GM10266 (cell line): ENCODE results near the gene LCE3B.

Experiments
- DNase-seq: peaks from one replicate; pipeline ENCODE4 v3.0.0; 2012; ENCODE audit errors: extremely low spot score
- TF ChIP-seq, protein P1 (sequence below): IDR thresholded peaks from 2 replicates; pipeline ENCODE4 v1.5.1; 2012; ENCODE audit warnings: mild to moderate bottlenecking, low read depth; ENCODE audit not compliant: control insufficient read depth, insufficient read depth; ENCODE audit errors: missing control alignments

Gene LCE3B

DNA sequence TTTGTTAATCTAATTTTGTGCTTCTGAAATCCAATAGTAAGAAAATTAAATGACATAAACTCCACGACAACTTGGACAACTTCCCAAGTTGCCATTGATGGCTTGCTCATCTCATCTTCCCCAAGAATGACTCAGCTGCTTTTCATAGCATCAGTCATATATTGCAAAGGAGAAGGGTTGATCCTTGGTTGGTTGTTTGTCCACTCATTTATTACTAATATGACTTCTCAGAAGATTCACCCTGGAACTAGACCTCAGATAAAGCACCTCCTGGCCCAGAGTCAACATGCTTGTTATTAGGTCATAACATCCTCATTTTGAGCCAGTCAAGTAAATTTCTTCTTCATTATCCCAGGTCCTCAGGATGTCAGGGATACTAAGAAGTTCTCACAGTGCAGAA is 31.0 kb upstream of the LCE3B start:
- TF ChIP-seq, protein P1, sequence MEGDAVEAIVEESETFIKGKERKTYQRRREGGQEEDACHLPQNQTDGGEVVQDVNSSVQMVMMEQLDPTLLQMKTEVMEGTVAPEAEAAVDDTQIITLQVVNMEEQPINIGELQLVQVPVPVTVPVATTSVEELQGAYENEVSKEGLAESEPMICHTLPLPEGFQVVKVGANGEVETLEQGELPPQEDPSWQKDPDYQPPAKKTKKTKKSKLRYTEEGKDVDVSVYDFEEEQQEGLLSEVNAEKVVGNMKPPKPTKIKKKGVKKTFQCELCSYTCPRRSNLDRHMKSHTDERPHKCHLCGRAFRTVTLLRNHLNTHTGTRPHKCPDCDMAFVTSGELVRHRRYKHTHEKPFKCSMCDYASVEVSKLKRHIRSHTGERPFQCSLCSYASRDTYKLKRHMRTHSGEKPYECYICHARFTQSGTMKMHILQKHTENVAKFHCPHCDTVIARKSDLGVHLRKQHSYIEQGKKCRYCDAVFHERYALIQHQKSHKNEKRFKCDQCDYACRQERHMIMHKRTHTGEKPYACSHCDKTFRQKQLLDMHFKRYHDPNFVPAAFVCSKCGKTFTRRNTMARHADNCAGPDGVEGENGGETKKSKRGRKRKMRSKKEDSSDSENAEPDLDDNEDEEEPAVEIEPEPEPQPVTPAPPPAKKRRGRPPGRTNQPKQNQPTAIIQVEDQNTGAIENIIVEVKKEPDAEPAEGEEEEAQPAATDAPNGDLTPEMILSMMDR, result no peak
- no peak for DNase-seq

DNA sequence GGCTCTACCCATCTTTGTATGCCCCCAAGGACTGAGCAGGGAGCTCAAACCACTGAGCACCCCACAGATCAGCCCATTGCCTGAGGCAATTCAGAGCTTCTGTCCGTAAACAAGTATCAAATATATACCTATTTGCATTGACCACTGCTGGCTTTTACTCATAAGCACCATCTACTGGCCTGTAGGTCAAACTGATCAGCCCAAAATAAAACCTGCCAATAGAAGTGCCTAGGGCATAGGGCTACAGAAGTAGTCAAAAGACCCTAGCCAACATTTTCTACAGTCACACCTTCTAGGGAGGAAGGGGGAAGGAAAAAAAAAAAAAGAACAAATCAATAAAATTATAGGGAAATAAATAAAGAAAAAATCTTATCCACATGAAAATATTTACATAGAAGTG is 28.0 kb upstream of the LCE3B start:
- no peak for DNase-seq
- TF ChIP-seq, protein P1, result peak; percentile 17

DNA sequence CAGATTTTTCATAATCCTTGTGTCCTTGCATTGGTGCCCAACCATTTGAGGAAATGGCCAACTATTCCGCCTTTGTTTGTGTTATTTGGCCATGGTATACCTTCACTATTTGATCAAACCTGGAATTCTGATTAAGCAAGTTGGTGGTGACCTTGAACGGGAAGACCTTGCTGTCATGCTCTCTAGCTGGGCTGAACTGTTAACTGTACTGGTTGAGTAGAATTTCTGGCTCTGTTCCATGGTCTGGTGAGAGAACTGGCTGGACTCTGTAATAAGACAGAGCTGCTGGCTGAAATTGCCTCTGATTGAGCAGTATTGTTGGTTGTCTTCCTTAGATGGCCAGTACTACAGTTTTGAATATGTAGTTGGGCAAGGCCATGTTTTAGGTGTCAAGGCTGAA is 16.6 kb upstream of the LCE3B start:
- DNase-seq, result no peak
- TF ChIP-seq, protein P1, result no peak

DNA sequence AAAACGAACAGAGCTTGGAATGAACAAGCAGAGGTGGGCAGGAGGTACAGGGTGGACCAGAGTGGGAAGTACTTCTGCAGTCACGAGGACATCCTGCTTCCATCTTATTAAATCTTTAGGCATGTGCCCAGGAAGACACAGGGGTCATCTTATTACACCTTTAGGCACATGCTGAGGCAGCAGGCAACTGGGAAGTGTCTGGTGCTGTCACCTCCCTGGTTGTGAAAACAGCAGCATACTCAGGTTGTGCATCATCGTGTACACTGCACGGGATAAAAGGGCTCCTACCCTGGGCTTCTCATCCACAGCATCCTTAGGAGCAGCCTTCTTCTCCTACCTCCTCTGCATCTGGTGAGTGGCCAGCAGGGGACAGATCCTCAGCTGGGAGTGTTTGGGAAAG is 13.7 kb upstream of the LCE3B start, which contains the start of gene LCE3C:
TSS of gene LCE3C (plus strand) at position 301 of the 400 bp plus-strand sequence. CDS start 498 bp downstream, outside the sequence.
- TF ChIP-seq, protein P1, result no peak
- no peak for DNase-seq

DNA sequence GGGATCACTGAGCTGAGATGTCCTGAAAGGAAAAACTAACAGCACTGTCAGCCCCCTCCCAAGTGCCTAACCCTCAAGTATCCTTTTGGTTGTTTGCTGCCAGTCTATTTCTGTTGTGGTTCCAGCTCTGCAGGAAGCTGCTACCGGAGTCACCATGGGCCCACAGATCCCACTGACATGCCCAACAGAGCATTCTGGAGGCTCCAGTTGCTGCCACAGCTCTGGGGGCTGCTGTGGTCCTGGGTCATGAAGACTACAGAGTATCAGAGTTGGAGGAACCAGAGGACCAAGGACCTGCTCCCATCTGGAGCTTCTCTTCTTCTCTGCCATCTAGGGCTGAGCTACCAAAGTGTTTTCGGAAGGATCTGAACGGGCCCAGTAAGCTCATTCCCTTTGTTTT is 8.4 kb downstream of the LCE3B start:
- TF ChIP-seq, protein P1, result no peak
- no peak for DNase-seq

DNA sequence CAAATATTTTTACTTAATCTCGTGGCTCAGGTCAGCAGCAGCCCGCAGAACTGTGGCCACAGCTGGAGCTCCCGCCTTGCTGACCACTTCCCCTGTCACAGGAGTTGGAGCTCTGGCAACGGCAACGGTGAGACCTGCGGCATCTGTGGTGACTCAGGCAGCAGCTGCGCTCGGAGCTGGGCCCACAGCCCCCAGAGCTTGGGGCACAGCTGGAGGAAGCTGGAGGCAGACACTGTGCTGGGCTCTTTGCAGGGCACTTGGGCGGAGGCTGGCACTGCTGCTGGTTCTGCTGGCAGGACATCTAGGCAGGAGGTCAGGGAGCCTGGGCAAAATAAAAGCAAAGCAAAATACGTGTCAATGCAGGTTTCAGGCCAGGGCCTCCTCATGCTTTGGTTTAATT is 9.2 kb downstream of the LCE3B start, which contains the start of gene LCE3A:
TSS of gene LCE3A (minus strand) at position 301 of the 400 bp plus-strand sequence. CDS start at position 301, 0 bp downstream.
- DNase-seq, result no peak
- TF ChIP-seq, protein P1, result no peak

DNA sequence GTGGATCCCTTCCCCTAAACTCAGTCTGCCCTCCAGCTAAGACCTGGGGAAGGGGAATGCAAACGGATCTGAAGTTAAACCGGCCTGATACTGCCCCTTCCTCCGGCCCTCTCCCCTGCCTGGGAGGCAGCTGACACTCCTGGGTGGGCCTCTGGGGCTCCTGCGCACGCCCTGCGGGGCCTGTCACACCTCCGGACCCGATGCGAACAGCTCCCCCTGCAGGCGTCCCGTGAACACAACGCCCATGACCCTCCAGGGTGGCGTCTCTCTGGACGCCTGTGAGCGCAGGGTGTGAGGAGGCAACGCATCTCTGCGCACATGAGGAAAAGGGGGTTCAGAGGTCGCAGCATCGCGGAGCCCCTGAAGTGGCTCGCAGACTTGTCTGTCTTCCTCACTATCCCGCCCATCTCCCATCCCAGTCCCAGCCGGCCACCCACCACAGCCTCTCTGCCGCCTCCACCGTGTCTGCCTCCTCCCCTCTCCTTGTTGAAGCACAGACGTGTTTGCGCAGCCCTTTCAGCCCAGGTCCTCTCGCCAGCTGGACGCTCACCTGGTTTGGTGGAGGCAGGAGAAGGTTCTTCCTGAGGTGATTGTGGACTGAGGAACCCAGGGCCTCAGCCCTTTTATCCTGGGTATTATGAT is 9.7 kb downstream of the LCE3B start:
- peak; percentile 21 for DNase-seq
- TF ChIP-seq, protein P1, result peak; percentile 33
